Hematopoietic multipotent progenitor cell treated with erythropoietin and hydrocortisone succinate and interleukin-3 and kit ligand, for 6 days (in vitro differentiated cells): ENCODE measurements around the gene TOMT.
A peak's percentile ranks its signal among the peaks of the same experiment; 100 is the strongest.

Experiments used
- DNase-seq: peaks from one replicate; pipeline ENCODE4 v3.0.0-alpha.2; 2015

Gene TOMT

GRCh38 chr11:72088076-72088808 is 17.5 kb upstream of the TOMT start:
- no peak for DNase-seq

- peak; percentile 91 for DNase-seq
These were observed 14.4 kb upstream of the TOMT start for GRCh38 chr11:72091292-72091691.

- no peak for DNase-seq
These were observed 7.0 kb upstream of the TOMT start for GRCh38 chr11:72098741-72099140.

GRCh38 chr11:72100009-72100408 is 5.7 kb upstream of the TOMT start:
- no peak for DNase-seq

GRCh38 chr11:72100462-72100861 is 5.3 kb upstream of the TOMT start:
- DNase-seq, result peak; percentile 93

GRCh38 chr11:72102162-72102561 is 3.6 kb upstream of the TOMT start:
- peak; percentile 31 for DNase-seq

GRCh38 chr11:72102631-72102945 is 3.1 kb upstream of the TOMT start:
- DNase-seq, result no peak

GRCh38 chr11:72102946-72103753 is 2.6 kb upstream of the TOMT start, which contains the start of gene LAMTOR1:
TSS of gene LAMTOR1 (minus strand) at chr11:72103297. CDS start at chr11:72103224, 73 bp downstream.
- peak; percentile 100 for DNase-seq

GRCh38 chr11:72103754-72104167 is 2.0 kb upstream of the TOMT start:
- DNase-seq, result no peak

- DNase-seq, result no peak
These were observed 5.8 kb downstream of the TOMT start for GRCh38 chr11:72111300-72112142.

GRCh38 chr11:72112143-72112977 is 6.6 kb downstream of the TOMT start, which contains the start of gene ANAPC15:
TSS of gene ANAPC15 (minus strand) at chr11:72112695. CDS start at chr11:72111276, 1,419 bp downstream.
- peak; percentile 100 for DNase-seq

GRCh38 chr11:72112978-72113808 is 7.5 kb downstream of the TOMT start:
- DNase-seq, result no peak

GRCh38 chr11:72114570-72114969 is 8.8 kb downstream of the TOMT start:
- DNase-seq, result no peak

GRCh38 chr11:72116019-72116755 is 10.5 kb downstream of the TOMT start:
- DNase-seq, result no peak

GRCh38 chr11:72119198-72119597 is 13.5 kb downstream of the TOMT start:
- peak; percentile 31 for DNase-seq

- DNase-seq, result no peak
These were observed 15.2 kb downstream of the TOMT start for GRCh38 chr11:72120930-72121329.

- DNase-seq, result no peak
These were observed 16.9 kb downstream of the TOMT start for GRCh38 chr11:72122607-72123006.

- no peak for DNase-seq
These were observed 17.5 kb downstream of the TOMT start for GRCh38 chr11:72123117-72123653.

GRCh38 chr11:72124046-72124445 is 18.3 kb downstream of the TOMT start:
- DNase-seq, result no peak

- DNase-seq, result no peak
These were observed 20.2 kb downstream of the TOMT start for GRCh38 chr11:72125956-72126355.
